Endothelial cell of umbilical vein (primary cell): ENCODE data around the gene MPIG6B. TPM values are rescaled to one million over a fixed set of nuclear protein-coding genes. Genes with fewer than 3 reads are reported as not detected.

Experiments used
- BruUV-seq: library from RNA; stranded (reverse); fragments of 400-500 nt; replicated peaks from 2 replicates; lab custom pipeline; 2021; lab: Mats Ljungman, UMichigan
- CTCF ChIA-PET: fragments of 300-600, 350-600 bp; sonication (Branson Sonifier 250); formaldehyde crosslinking; loops from one replicate; lab custom pipeline; 2021; ENCODE audit warnings: antibody characterized with exemption, inconsistent platforms; lab: Charles Lee
- POLR2A ChIA-PET: fragments of 300-600, 350-600 bp; sonication (Branson Sonifier 250); formaldehyde crosslinking; loops from one replicate; lab custom pipeline; 2021; ENCODE audit warnings: antibody characterized with exemption, inconsistent platforms; lab: Charles Lee
- DNase-seq: peaks from one replicate; pipeline ENCODE4 v3.0.0-alpha.2; 2011; ENCODE audit warnings: low read depth, low spot score
- FAIRE-seq: peaks from 2 replicates; lab custom pipeline; 2011; peaks lifted over from hg19 to GRCh38; lab: Jason Lieb, UNC
- H2AFZ ChIP-seq: 2 replicates; pipeline ENCODE4 v1.6.0; 2012; ENCODE audit warnings: low read depth, low read length, control low read depth, inconsistent platforms
- H3K27ac ChIP-seq: 2 replicates; pipeline ENCODE4 v1.5.1; 2011; ENCODE audit warnings: low read depth, mild to moderate bottlenecking, control low read depth, low read length, moderate library complexity; ENCODE audit not compliant: insufficient read depth
- H3K27me3 ChIP-seq, 2 experiments: 2 replicates each; pipeline versions ENCODE4 v1.6.0 to v1.6.1; 2011; ENCODE audit warnings: low read length in 2 of 2, mixed read lengths in 1 of 2; ENCODE audit not compliant: control insufficient read depth in 2 of 2, insufficient read depth in 2 of 2
- H3K36me3 ChIP-seq, 2 experiments: 2 replicates in 1 of 2; 3 replicates in 1 of 2; pipeline ENCODE4 v1.5.1; 2011; ENCODE audit warnings: low read length in 2 of 2, mild to moderate bottlenecking in 1 of 2, moderate library complexity in 1 of 2; ENCODE audit not compliant: control insufficient read depth in 2 of 2, insufficient read depth in 2 of 2; ENCODE audit errors: extremely low read depth in 1 of 2
- H3K4me1 ChIP-seq: 3 replicates; pipeline ENCODE4 v1.5.1; 2011; ENCODE audit warnings: mild to moderate bottlenecking, low read length; ENCODE audit not compliant: control insufficient read depth, insufficient read depth; ENCODE audit errors: extremely low read depth
- H3K4me2 ChIP-seq: 2 replicates; pipeline ENCODE4 v1.6.1; 2011; ENCODE audit warnings: low read length, control low read depth, mixed read lengths; ENCODE audit not compliant: insufficient read depth
- H3K4me3 ChIP-seq, 3 experiments: fragments of 200-600 bp in 1 of 3; sonication (generic), shearing (Covaris generic) in 1 of 3; replicated peaks in 1 of 3; 2 replicates each; pipeline ENCODE4 v1.5.1; 2011 to 2016; ENCODE audit warnings: control low read depth in 3 of 3, low read length in 3 of 3, mild to moderate bottlenecking in 2 of 3, inconsistent platforms in 1 of 3, low read depth in 1 of 3, moderate library complexity in 1 of 3; ENCODE audit not compliant: insufficient read depth in 1 of 3
- H3K79me2 ChIP-seq: 2 replicates; pipeline ENCODE4 v1.6.0; 2012; ENCODE audit warnings: low read length, inconsistent platforms; ENCODE audit not compliant: control insufficient read depth, insufficient read depth
- H3K9ac ChIP-seq: replicated peaks from 2 replicates; pipeline ENCODE3; 2011; ENCODE audit warnings: low read length, control low read depth; ENCODE audit not compliant: insufficient read depth; ENCODE audit errors: extremely low read depth
- H3K9me1 ChIP-seq: replicated peaks from 3 replicates; pipeline ENCODE4 v1.6.0; 2011; ENCODE audit warnings: mild to moderate bottlenecking, low read length; ENCODE audit not compliant: control insufficient read depth, insufficient read depth; ENCODE audit errors: extremely low read depth
- H3K9me3 ChIP-seq: replicated peaks from 2 replicates; pipeline ENCODE4 v1.5.1; 2012; ENCODE audit warnings: low read length, inconsistent platforms; ENCODE audit not compliant: control insufficient read depth, insufficient read depth
- H4K20me1 ChIP-seq: replicated peaks from 2 replicates; pipeline ENCODE3; 2011; ENCODE audit warnings: mild to moderate bottlenecking, low read length; ENCODE audit not compliant: control insufficient read depth, insufficient read depth; ENCODE audit errors: extremely low read depth
- CTCF ChIP-seq, 2 donors: IDR thresholded peaks; 1 replicate in 1 of 2; 2 replicates in 1 of 2; pipeline ENCODE4 v1.5.1; 2011; ENCODE audit warnings: low read length in 2 of 2, mild to moderate bottlenecking in 2 of 2, moderate library complexity in 2 of 2, control low read depth in 1 of 2, inconsistent platforms in 1 of 2, low read depth in 1 of 2; ENCODE audit not compliant: insufficient read depth in 1 of 2; ENCODE audit errors: extremely low read depth in 1 of 2
- EZH2 ChIP-seq: IDR thresholded peaks from 2 replicates; pipeline ENCODE4 v1.6.1; 2012; ENCODE audit warnings: borderline replicate concordance, low read depth, mild to moderate bottlenecking, moderate library complexity, low read length, inconsistent platforms; ENCODE audit not compliant: severe bottlenecking
- FOS ChIP-seq: IDR thresholded peaks from 2 replicates; pipeline ENCODE4 v1.6.1; 2011; ENCODE audit warnings: mild to moderate bottlenecking, low read length, moderate library complexity, borderline replicate concordance; ENCODE audit not compliant: insufficient read depth
- GATA2 ChIP-seq: IDR thresholded peaks from 2 replicates; pipeline ENCODE4 v1.7.0; 2011; ENCODE audit warnings: low read depth, mild to moderate bottlenecking, moderate library complexity, mixed read lengths, low read length; ENCODE audit not compliant: insufficient read length, insufficient read depth
- JUN ChIP-seq: IDR thresholded peaks from 2 replicates; pipeline ENCODE4 v1.6.1; 2011; ENCODE audit warnings: borderline replicate concordance, low read depth; ENCODE audit not compliant: insufficient read length, insufficient read depth
- MAX ChIP-seq: IDR thresholded peaks from 2 replicates; pipeline ENCODE4 v1.6.1; 2011; ENCODE audit not compliant: insufficient read depth, insufficient read length
- MYC ChIP-seq: IDR thresholded peaks from one replicate; pipeline ENCODE4 v1.6.1; 2011; ENCODE audit warnings: mild to moderate bottlenecking, low read depth, low read length
- POLR2A ChIP-seq: IDR thresholded peaks from 2 replicates; pipeline ENCODE4 v1.6.1; 2012; ENCODE audit warnings: low read depth, mild to moderate bottlenecking, control low read depth, low read length
- POLR2AphosphoS5 ChIP-seq: IDR thresholded peaks from 2 replicates; pipeline ENCODE4 v1.6.1; 2012; ENCODE audit warnings: low read depth, mild to moderate bottlenecking, control low read depth, low read length, moderate library complexity; ENCODE audit not compliant: insufficient read depth
- dilution Hi-C: fragments of 300-500 bp; cut with MboI; formaldehyde crosslinking; loops from one replicate; pipeline ENCODE4 v1.15.0; 2019; ENCODE audit warnings: low sequenced_read_pairs; ENCODE audit not compliant: extremely low pct_ligation_motif_present
- intact Hi-C: fragments of 100-400 bp; cut with micrococcal nuclease; formaldehyde crosslinking; loops from one replicate; pipeline ENCODE4 v1.10.0; 2022
- polyA plus RNA-seq, 4 experiments: library from polyadenylated mRNA; depleted of rRNA in 3 of 4; stranded (reverse) in 3 of 4; unstranded in 1 of 4; fragments of >200 nt; gene quantifications; 2 replicates each; pipeline versions ENCODE4 v1.2.1 to v1.2.3, GENCODE V29; 2011 to 2012; ENCODE audit warnings: missing spikeins in 1 of 4
- total RNA-seq: library from RNA; stranded (reverse); gene quantifications from 2 replicates; pipeline ENCODE4 v1.2.3, GENCODE V29; 2021

Gene MPIG6B
- total and polyA plus RNA-seq, 2 donors (not counting 3 experiments of a cell fraction or from before 2014, with no cell fraction given): not detected

- H3K4me3 ChIP-seq: no peak overlapping the region
- no peak overlapping the region for H3K4me2 ChIP-seq
- H2AFZ ChIP-seq: no peak overlapping the region
- H3K9ac ChIP-seq: no peak overlapping the region
- no peak for DNase-seq
- H3K27ac ChIP-seq: no peak overlapping the region
- H4K20me1 ChIP-seq: no peaks in the 10 kb centered on the region
- no peaks in the 10 kb centered on the region for H3K9me3 ChIP-seq
- H3K27me3 ChIP-seq: no peaks in the 10 kb centered on the region
- peaks cover 12% of the 10 kb centered on the region for H3K4me1 ChIP-seq
- no peak for FAIRE-seq
- TF ChIP-seq MYC: no peak
- TF ChIP-seq POLR2AphosphoS5: no peak
- TF ChIP-seq FOS: no peak
- H3K9me1 ChIP-seq: no peaks in the 10 kb centered on the region
- dilution Hi-C loops (no loop called here), intact Hi-C loops (no loop called here)
- ChIA-PET POLR2A (no interaction called here), CTCF (interaction anchor here (1.0 to 2.1 kb wide), 2 partner anchors 13 to 143 kb away, joined by 3 to 5 read pairs; no protein-coding TSS in a partner anchor)
- peaks cover 0 to 34% of the 10 kb centered on the region in 2 experiments for H3K36me3 ChIP-seq
- H3K79me2 ChIP-seq: no peaks in the 10 kb centered on the region
- BruUV-seq: no TSS peak
Observed at GRCh38 chr6:31686483-31686882, 36.7 kb upstream of the MPIG6B start.

GRCh38 chr6:31687321-31687720, 35.9 kb upstream of the MPIG6B start:
- no peaks in the 10 kb centered on the region for H4K20me1 ChIP-seq
- DNase-seq: no peak
- peaks cover 0 to 34% of the 10 kb centered on the region in 2 experiments for H3K36me3 ChIP-seq
- H3K27ac ChIP-seq: no peak overlapping the region
- H3K9me1 ChIP-seq: no peaks in the 10 kb centered on the region
- H3K4me1 ChIP-seq: peaks cover 10% of the 10 kb centered on the region
- H3K4me3 ChIP-seq: no peak overlapping the region
- H2AFZ ChIP-seq: no peak overlapping the region
- BruUV-seq: no TSS peak
- no peaks in the 10 kb centered on the region for H3K79me2 ChIP-seq
- FAIRE-seq: no peak
- no peak overlapping the region for H3K4me2 ChIP-seq
- CTCF ChIA-PET: interaction anchor here (1.0 to 2.1 kb wide), 2 partner anchors 14 to 142 kb away, joined by 3 to 5 read pairs; no protein-coding TSS in a partner anchor
- H3K9ac ChIP-seq: no peak overlapping the region
- dilution Hi-C loops (no loop called here), intact Hi-C loops (no loop called here)
- POLR2A ChIA-PET: no interaction called here
- no peaks in the 10 kb centered on the region for H3K9me3 ChIP-seq
- no peaks in the 10 kb centered on the region for H3K27me3 ChIP-seq
- no peak for TF ChIP-seq CTCF (IDR thresholded peaks at IDR 0.05; ENCODE audit: extremely low read depth in 1 of 2, insufficient read depth in 1 of 2, low read depth in 1 of 2, low read length in 2 of 2)
- TF ChIP-seq POLR2AphosphoS5: no peak
- no peak for TF ChIP-seq FOS
- no peak for TF ChIP-seq GATA2
- no peak for TF ChIP-seq EZH2
- no peak for TF ChIP-seq JUN
- TF ChIP-seq MYC: no peak
- TF ChIP-seq POLR2A: no peak
- TF ChIP-seq MAX: no peak
